ENCODE measurements around the gene SMOC2.
A peak's percentile ranks its signal among the peaks of the same experiment; 100 is the strongest.
"Not testable (repeated sequence)": the region's sequence is repeated elsewhere in the genome, so short reads cannot be mapped to it uniquely, and the experiment has no call there.

Gene SMOC2

GRCh38 chr6:168532070-168532469 is 91.1 kb downstream of the SMOC2 start:
- peak overlapping the region in 1 of 21 experiments; percentile 16 for H3K27ac ChIP-seq

GRCh38 chr6:168533414-168533813 is 92.4 kb downstream of the SMOC2 start:
- Histone ChIP-seq H3K27ac (peak overlapping the region in 4 of 21 experiments; percentile 1 to 41 (median 20)), H3K4me3 (no peak overlapping the region)

More at GRCh38 chr6:168532070-168532469, 91.1 kb downstream of the SMOC2 start:
- no peak overlapping the region for H3K4me3 ChIP-seq

DNA sequence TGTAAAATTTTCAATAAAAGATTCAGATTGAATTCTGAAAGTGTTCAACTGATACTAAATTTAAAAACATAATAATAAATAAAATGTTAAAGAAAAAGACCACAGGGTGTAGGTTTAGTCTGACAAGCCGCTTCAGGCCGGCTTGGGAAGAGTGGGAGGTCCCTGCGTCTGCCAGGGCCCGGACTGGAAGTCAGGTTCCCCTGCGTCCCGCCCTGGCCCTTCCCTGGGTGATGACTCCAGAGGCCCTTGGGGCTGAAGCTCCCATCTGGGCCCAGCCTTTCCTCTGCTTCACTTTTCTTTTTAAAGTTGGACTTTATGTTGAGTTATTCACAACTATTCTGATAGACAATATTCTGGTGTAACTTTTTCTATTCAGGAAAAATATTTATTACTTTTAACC is 93.3 kb downstream of the SMOC2 start:
- Histone ChIP-seq H3K27ac (no peak overlapping the region), H3K4me3 (no peak overlapping the region)

DNA sequence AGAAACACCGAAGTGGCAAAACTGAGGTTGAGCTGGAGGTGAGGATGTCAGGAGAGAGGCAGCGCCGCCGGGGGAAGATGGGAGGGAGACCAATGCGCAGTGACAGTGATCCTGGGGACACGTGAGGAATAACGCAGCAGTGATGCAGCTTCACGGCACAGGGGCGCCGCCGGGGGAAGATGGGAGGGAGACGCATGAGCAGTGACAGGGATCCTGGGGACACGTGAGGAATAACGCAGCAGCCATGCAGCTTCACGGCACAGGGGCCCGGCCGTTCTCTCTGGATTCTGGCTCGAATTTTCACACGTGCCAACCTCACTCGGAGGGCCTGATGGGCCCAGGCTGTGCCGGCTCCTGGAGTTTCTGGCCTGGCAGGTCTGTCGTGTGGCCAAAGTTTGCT is 94.7 kb downstream of the SMOC2 start:
- peak overlapping the region in 10 of 21 experiments; percentile 1 to 71 (median 54) for H3K27ac ChIP-seq

DNA sequence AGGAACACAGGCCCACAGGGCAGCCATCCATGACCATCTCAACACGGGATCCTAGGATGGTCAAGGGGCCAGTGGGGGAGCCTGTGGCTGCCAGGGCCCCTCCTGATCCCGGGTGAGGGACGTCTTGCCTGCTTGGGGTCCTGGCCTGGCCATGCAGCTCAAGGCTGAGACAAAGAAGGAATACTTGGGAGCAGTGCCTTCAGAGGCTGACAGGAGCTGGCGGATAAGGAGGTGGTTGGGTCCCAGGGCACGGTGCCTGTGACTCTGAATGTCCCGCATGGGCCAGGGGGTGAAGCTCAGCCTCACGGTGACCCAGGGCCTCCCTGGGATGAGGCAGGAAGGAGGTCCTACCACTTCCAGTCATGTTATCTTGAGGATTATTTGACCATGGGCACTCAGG is 95.2 kb downstream of the SMOC2 start:
- peak overlapping the region in 12 of 21 experiments; percentile 1 to 71 (median 55) for H3K27ac ChIP-seq
- no peak overlapping the region for H3K4me3 ChIP-seq

More for the DNA sequence above, 94.7 kb downstream of the SMOC2 start:
- H3K4me3 ChIP-seq: no peak overlapping the region

DNA sequence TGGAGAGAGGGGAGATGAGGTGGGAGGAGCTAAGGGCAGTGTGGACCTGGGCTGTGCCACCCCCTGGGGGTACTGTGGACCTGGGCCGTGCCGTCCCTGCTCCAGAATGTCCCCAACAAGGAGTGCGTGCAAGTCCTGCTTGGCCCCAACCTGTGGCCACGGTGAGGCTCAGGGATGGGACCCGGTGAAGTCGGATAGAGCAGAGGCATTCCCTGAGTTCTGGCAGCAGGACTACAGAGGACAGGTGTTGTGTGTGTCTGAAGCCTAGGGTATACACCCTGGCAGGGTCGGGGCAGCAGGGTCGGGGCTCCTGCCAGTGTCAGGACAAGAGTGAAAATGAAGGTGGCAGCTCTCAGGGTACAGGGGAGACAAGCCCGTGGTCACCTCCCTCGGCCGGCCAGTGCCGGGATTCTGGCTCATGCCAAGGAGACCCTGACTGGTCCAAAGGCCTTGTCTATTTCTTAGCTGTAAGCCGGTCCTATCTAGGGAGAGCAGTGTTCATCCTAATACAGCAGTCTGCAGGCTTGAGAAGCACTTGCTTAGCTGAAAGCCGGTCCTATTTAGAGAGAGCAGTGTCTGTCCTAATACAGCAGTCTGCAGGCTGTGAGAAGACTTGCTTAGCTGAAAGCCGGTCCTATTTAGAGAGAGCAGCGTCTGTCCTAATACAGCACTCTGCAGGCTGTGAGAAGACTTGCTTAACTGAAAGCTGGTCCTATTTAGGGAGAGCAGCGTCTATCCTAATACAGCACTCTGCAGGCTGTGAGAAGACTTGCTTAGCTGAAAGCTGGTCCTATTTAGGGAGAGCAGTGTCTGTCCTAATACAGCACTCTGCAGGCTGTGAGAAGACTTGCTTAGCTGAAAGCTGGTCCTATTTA is 95.9 kb downstream of the SMOC2 start:
- Histone ChIP-seq H3K4me3 (no peak overlapping the region), H3K27ac (peak overlapping the region in 14 of 21 experiments; percentile 9 to 71 (median 53))

GRCh38 chr6:168537540-168537884 is 96.5 kb downstream of the SMOC2 start:
- Histone ChIP-seq H3K4me3 (no peak overlapping the region), H3K27ac (peak overlapping the region in 10 of 21 experiments; percentile 5 to 73 (median 54))

DNA sequence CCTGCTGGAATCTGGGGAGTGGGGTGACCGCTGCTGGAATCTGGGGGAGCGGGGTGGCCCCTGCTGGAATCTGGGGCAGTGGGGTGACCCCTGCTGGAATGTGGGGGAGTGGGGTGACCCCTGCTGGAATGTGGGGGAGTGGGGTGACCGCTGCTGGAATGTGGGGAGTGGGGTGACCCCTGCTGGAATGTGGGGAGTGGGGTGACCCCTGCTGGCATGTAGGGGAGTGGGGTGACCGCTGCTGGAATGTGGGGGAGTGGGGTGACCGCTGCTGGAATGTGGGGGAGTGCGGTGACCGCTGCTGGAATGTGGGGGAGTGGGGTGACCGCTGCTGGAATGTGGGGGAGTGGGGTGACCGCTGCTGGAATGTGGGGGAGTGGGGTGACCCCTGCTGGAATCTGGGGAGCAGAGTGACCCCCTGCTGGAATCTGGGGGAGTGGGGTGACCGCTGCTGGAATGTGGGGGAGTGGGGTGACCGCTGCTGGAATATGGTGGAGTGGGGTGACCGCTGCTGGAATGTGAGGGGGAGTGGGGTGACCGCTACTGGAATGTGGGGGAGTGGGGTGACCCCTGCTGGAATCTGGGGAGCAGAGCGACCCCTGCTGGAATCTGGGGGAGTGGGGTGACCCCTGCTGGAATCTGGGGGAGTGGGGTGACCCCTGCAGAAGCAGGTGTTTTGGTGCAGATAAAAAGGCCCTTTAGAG is 97.4 kb downstream of the SMOC2 start:
- H3K27ac ChIP-seq: peak overlapping the region in 8 of 21 experiments; percentile 20 to 73 (median 54)
- H3K4me3 ChIP-seq: not testable (repeated sequence)

DNA sequence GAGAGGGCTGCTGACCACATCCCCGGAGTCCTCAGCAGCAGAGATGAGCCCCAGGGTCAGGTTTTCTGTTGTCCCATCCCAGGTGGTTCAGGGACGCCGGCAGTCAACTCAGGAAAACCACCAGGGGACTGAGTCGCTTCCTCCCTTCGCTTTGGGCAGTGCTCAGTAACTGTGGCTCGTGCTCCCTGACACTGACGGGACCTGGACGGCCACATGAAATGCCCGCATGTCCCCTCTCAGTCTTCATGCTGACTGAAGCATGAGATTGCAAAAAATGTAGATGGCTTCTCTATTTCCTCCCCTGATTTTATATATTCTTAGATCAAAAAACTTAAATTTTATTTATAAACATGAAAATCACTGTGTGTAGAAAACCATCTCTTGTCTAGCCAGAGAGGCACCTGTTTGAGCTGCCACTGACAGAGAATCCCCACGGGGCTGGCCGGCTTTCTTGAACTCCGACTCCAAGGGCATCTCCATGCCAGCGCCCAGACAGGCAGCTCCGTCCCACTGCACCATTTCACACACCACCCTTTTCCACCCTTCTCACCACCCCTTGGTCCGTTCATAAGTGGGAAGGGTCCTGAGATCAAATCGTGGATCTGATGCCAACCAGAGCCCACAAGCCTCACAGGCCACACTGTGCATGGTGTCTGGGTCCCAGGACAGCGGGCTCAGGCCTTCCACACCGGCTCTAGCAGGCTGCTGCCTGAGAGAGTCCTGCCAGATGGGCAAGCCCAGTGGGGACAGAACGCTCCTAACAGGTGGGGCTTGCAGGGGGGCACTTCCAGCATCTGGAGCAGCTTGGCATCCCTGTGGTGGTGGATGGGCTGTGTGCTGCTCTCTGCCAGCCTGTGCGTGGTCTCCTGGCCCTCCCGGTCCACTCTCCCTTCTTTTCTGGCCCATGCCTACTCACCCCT is 98.2 kb downstream of the SMOC2 start:
- Histone ChIP-seq H3K27ac (peak overlapping the region in 4 of 21 experiments; percentile 32 to 66 (median 37)), H3K4me3 (no peak overlapping the region)

DNA sequence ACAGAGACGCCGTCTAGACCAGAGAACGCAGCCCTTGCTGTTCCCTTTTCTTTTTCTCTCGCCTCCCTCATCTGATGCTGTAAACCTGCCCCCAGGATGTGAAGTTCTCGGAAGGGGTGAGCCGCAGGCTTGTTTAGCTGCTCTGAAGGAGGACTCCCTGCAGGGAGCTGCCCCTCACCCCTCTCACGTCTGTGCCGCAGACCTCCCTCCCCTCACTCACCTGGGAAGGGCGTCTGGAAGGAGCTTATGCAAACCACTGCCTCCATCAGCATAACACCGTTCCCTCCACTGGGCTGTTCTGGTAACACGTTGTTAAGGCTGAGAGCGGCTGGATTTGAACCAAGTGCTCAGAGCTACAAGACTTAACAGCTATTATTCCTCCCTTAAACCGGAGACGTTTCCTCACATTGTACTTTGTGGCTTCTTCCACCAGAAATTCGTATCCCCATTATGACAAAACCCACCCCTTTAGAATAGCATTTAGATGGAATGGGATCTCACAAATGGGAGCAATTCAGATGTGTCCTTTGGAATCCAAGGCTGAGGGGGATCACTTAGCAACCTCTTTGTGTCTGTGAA is 99.8 kb downstream of the SMOC2 start:
- Histone ChIP-seq H3K4me3 (no peak overlapping the region), H3K27ac (peak overlapping the region in 11 of 21 experiments; percentile 0 to 85 (median 57))

DNA sequence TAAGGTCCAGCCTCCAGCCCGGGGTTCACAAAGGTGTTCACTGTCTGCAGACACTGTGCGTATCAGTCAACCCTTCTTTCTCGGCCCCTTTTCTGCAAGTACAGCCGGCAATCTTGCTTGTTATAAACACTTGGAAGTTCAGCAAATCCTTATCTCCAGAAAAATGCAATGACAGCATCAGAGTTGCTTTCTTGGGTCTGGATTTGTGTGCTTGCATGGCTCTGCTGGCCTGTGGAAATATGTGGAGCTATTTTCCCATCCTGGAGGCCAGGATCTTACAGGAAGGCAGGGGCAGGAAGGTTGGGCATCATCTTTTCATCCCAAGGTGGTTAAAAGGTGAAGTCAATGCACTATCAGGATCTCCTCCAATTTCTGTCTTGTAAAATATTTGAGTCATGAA is 100.3 kb downstream of the SMOC2 start:
- Histone ChIP-seq H3K27ac (peak overlapping the region in 10 of 21 experiments; percentile 1 to 85 (median 64)), H3K4me3 (no peak overlapping the region)

DNA sequence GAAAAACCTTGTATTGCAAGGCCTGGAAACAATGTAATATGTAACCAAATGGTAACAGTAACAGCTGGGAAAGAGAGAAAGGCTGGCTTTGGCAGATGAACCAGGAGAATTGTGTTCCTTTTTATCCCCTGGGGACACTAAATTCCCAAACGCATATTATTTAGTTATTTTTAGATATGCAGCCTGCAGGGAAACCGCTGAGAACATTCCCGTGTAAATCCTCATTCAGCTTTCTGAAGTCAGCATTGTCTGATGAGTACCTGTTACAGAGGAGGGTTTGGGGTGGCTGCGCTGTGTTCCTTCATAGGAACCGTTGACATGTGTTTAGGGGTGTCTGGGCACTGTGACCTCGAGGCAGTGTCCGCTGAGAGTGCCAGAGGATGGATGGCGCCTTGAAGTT is 101.3 kb downstream of the SMOC2 start:
- Histone ChIP-seq H3K27ac (peak overlapping the region in 6 of 21 experiments; percentile 29 to 85 (median 66)), H3K4me3 (no peak overlapping the region)

- Histone ChIP-seq H3K27ac (peak overlapping the region in 16 of 21 experiments; percentile 1 to 85 (median 48)), H3K4me3 (no peak overlapping the region)
These were observed 104.4 kb downstream of the SMOC2 start for GRCh38 chr6:168545428-168545827.

GRCh38 chr6:168546151-168546550 is 105.2 kb downstream of the SMOC2 start:
- no peak overlapping the region for H3K4me3 ChIP-seq
- peak overlapping the region in 10 of 21 experiments; percentile 27 to 85 (median 62) for H3K27ac ChIP-seq

DNA sequence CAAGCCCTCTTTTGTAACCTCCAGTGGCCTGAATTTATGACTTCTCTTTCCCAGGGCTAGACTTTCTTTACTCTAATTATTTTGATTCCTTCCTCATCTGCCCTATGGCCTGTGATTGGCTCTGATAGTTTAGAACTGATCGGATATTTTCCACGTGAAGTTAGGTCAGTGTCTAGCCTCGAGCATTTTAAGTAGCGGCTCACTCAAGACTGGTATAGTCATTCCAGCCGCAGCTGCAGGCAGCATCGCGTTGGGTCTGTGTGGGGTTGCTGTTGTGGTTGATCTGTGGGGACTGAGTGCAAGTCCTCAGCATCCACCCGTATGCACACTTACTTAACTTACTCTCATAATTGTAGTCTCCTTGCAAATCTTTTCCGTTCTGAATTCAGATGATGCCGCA is 105.7 kb downstream of the SMOC2 start:
- H3K27ac ChIP-seq: peak overlapping the region in 9 of 21 experiments; percentile 27 to 85 (median 71)
- H3K4me3 ChIP-seq: no peak overlapping the region

GRCh38 chr6:168550326-168550725 is 109.3 kb downstream of the SMOC2 start:
- no peak overlapping the region for H3K27ac ChIP-seq
- no peak overlapping the region for H3K4me3 ChIP-seq

- no peak overlapping the region for H3K4me3 ChIP-seq
- no peak overlapping the region for H3K27ac ChIP-seq
These were observed 113.5 kb downstream of the SMOC2 start for GRCh38 chr6:168554472-168554871.

DNA sequence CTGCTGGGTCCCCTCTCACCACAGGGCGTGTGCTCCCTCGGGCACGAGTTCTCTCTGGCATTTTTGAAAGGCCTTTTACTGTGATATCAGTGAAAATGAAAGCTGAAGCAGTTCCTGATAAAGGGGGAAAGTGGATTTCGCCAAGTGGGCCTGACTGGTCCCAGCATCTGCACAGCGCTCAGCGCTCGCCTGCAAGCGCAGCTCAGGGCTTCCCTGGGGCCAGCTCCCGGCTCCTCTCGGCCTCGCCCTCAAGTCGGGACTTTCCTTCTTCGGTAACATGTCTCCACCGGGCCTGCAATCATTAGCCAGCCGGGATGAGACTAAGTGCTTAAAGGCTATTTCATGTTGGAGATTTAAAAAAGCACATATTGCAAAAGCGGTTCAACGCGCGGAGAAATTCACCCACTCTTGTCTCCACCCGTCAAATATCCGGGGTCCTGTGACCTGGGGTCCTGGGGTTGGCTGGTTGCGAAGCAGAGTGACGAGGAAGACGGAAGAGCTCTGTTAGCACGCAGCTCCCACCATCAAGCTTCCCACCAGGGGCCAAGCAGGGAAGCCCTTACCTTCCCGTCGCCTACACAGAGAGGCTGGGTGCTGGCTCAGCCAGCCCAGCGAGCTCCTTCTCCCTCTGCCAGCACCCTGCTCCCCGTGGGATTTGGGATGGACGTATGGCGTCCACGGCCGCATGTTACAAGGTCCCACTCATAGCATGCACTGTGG is 114.1 kb downstream of the SMOC2 start:
- Histone ChIP-seq H3K4me3 (no peak overlapping the region), H3K27ac (no peak overlapping the region)
